GF-D8 (cell line): ENCODE results near the gene SORBS1.
A peak's percentile ranks its signal among the peaks of the same experiment; 100 is the strongest.
"Not testable (repeated sequence)": the region's sequence is repeated elsewhere in the genome, so short reads cannot be mapped to it uniquely, and the experiment has no call there.

ENCODE experiments used
- DNase-seq: peaks from one replicate; lab custom pipeline; 2025; lab: John Stamatoyannopoulos, UW

The SORBS1 gene

GRCh38 chr10:95482501-95483233, 78.5 kb downstream of the SORBS1 start:
- DNase-seq = no peak

- DNase-seq = no peak
Observed at GRCh38 chr10:95480901-95481491, 80.2 kb downstream of the SORBS1 start.

GRCh38 chr10:95480102-95480900, 80.9 kb downstream of the SORBS1 start:
- DNase-seq = no peak

GRCh38 chr10:95478935-95479334, 82.2 kb downstream of the SORBS1 start:
- no peak for DNase-seq

- DNase-seq = no peak
Observed at GRCh38 chr10:95478185-95478584, 83.0 kb downstream of the SORBS1 start.

GRCh38 chr10:95477175-95477520, 84.0 kb downstream of the SORBS1 start:
- DNase-seq = no peak

- DNase-seq = no peak
Observed at GRCh38 chr10:95476469-95477174, 84.5 kb downstream of the SORBS1 start.

- no peak for DNase-seq
Observed at GRCh38 chr10:95475827-95476468, 85.2 kb downstream of the SORBS1 start.

GRCh38 chr10:95475003-95475383, 86.2 kb downstream of the SORBS1 start:
- DNase-seq = no peak

GRCh38 chr10:95474228-95475002, 86.8 kb downstream of the SORBS1 start:
- no peak for DNase-seq

- no peak for DNase-seq
Observed at GRCh38 chr10:95472304-95473088, 88.7 kb downstream of the SORBS1 start.

GRCh38 chr10:95469676-95470075, 91.5 kb downstream of the SORBS1 start:
- DNase-seq = no peak

GRCh38 chr10:95469251-95469650, 91.9 kb downstream of the SORBS1 start:
- no peak for DNase-seq

GRCh38 chr10:95467642-95468041, 93.5 kb downstream of the SORBS1 start:
- DNase-seq = not testable (repeated sequence)

GRCh38 chr10:95467162-95467599, 94.0 kb downstream of the SORBS1 start:
- peak; percentile 4 for DNase-seq

- no peak for DNase-seq
Observed at GRCh38 chr10:95466436-95466835, 94.7 kb downstream of the SORBS1 start.

GRCh38 chr10:95464280-95464679, 96.9 kb downstream of the SORBS1 start:
- DNase-seq = no peak

GRCh38 chr10:95462740-95463667, 98.2 kb downstream of the SORBS1 start:
- DNase-seq = no peak

GRCh38 chr10:95461611-95462010, 99.6 kb downstream of the SORBS1 start:
- DNase-seq = no peak
